HepG2 (cell line): ENCODE measurements around the gene PRR14. TPM values are rescaled to one million over a fixed set of nuclear protein-coding genes. Genes with fewer than 3 reads are reported as not detected.
A peak's percentile ranks its signal among the peaks of the same experiment; 100 is the strongest.

Source experiments
- AGO1 ChIP-seq: fragments of 200-400 bp; formaldehyde crosslinking; IDR thresholded peaks from 2 replicates; pipeline ENCODE4 v1.6.1; 2017; ENCODE audit warnings: mild to moderate bottlenecking, low read depth, low read length, moderate library complexity; ENCODE audit not compliant: poor library complexity, severe bottlenecking
- DR1 ChIP-seq: sonication (generic); formaldehyde crosslinking; IDR thresholded peaks from 2 replicates; pipeline ENCODE4 v1.8.0; 2021; ENCODE audit warnings: mild to moderate bottlenecking, missing genetic modification reagents, inconsistent platforms
- GLI4 ChIP-seq: sonication (generic); formaldehyde crosslinking; IDR thresholded peaks from 2 replicates; pipeline ENCODE4 v1.5.1; 2020; ENCODE audit warnings: missing genetic modification reagents, mild to moderate bottlenecking, moderate library complexity, borderline replicate concordance
- KDM3A ChIP-seq: IDR thresholded peaks from 2 replicates; pipeline ENCODE4 v1.6.1; 2018; ENCODE audit warnings: low read depth, missing compliant biosample characterization
- RAD51 ChIP-seq: fragments of 450-650 bp; IDR thresholded peaks from 2 replicates; pipeline ENCODE4 v1.6.1; 2016; ENCODE audit warnings: borderline replicate concordance
- SAP130 ChIP-seq: IDR thresholded peaks from 2 replicates; pipeline ENCODE4 v1.6.1; 2016; ENCODE audit warnings: low read depth
- ZNF572 ChIP-seq: sonication (generic); formaldehyde crosslinking; IDR thresholded peaks from 2 replicates; pipeline ENCODE4 v1.5.1; 2020; ENCODE audit warnings: mild to moderate bottlenecking, missing genetic modification reagents
- ZNF598 ChIP-seq: sonication (generic); formaldehyde crosslinking; IDR thresholded peaks from 2 replicates; pipeline ENCODE4 v1.5.1; 2020; ENCODE audit warnings: mild to moderate bottlenecking, missing genetic modification reagents, borderline replicate concordance
- polyA plus RNA-seq, 8 experiments: library from polyadenylated mRNA; depleted of rRNA in 3 of 8; stranded (reverse) in 7 of 8; unstranded in 1 of 8; fragments of >200 nt; fragmentation: Illumina TruSeq in 4 of 8; extraction: Trizol in 4 of 8; gene quantifications; 2 replicates each; pipeline versions ENCODE4 v1.2.1 to v1.2.3, GENCODE V29; 2011 to 2016; ENCODE audit warnings: low read depth in 4 of 8, missing spikeins in 1 of 8, mixed read lengths in 1 of 8; ENCODE audit not compliant: insufficient read depth in 1 of 8
- total RNA-seq, 5 experiments: library from RNA; depleted of rRNA; stranded (reverse); fragments of >200 nt; fragmentation: Illumina TruSeq; extraction: Trizol; gene quantifications; 2 replicates each; pipeline ENCODE4 v1.2.3, GENCODE V29; 2016; ENCODE audit warnings: low read depth in 1 of 5
- TF ChIP-seq, protein P1 (sequence below): sonication (generic); formaldehyde crosslinking; IDR thresholded peaks from 2 replicates; pipeline ENCODE4 v1.5.1; 2020; ENCODE audit warnings: mild to moderate bottlenecking, missing genetic modification reagents, borderline replicate concordance
- TF ChIP-seq, protein P2 (sequence below): sonication (generic); formaldehyde crosslinking; IDR thresholded peaks from 2 replicates; pipeline ENCODE4 v1.4.0; 2020; ENCODE audit warnings: missing genetic modification reagents
- TF ChIP-seq, protein P3 (sequence below): sonication (generic); formaldehyde crosslinking; IDR thresholded peaks from 2 replicates; pipeline ENCODE4 v1.5.0; 2020; ENCODE audit warnings: missing genetic modification reagents

The PRR14 gene
- total and polyA plus RNA-seq, 2 of the 13 experiments (the other 11 are each of a cell fraction or from before 2014, with no cell fraction given), result 8.4 to 11.0 TPM

DNA sequence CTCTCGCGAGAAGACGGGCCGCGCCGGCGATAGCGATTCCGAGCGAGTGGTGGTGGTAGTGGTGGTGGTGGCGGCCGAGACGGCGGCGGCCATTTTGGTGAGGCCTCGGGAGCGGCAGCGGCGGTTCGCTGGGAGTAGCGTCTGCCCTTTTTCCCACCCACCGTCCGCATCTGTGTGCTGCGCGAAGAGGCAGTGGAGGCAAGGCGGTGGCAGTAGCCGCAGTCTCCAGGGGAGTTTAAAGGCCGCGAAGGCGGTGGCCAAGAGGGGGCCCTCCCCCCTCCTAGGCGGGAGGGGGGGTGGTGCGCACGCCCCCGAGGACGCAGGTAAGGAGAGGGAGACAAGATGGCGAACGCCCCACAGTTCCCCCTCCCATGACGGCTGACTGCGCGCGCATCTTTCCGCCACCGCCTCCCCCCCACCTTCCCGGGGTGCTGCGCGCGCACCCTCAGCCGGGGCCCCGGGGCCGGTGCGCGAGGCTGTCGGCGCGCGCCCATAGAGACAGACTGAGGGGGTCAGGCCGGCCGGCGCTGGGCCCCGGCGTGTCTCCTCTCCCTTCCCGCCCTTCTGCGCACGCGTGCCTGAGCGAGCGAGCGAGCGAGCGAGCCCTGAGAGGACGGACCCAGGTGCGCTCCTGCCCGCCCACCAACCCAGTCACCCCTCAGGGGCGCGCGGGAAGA, 47.5 kb downstream of the PRR14 start (continued):
- TF ChIP-seq, protein P1, sequence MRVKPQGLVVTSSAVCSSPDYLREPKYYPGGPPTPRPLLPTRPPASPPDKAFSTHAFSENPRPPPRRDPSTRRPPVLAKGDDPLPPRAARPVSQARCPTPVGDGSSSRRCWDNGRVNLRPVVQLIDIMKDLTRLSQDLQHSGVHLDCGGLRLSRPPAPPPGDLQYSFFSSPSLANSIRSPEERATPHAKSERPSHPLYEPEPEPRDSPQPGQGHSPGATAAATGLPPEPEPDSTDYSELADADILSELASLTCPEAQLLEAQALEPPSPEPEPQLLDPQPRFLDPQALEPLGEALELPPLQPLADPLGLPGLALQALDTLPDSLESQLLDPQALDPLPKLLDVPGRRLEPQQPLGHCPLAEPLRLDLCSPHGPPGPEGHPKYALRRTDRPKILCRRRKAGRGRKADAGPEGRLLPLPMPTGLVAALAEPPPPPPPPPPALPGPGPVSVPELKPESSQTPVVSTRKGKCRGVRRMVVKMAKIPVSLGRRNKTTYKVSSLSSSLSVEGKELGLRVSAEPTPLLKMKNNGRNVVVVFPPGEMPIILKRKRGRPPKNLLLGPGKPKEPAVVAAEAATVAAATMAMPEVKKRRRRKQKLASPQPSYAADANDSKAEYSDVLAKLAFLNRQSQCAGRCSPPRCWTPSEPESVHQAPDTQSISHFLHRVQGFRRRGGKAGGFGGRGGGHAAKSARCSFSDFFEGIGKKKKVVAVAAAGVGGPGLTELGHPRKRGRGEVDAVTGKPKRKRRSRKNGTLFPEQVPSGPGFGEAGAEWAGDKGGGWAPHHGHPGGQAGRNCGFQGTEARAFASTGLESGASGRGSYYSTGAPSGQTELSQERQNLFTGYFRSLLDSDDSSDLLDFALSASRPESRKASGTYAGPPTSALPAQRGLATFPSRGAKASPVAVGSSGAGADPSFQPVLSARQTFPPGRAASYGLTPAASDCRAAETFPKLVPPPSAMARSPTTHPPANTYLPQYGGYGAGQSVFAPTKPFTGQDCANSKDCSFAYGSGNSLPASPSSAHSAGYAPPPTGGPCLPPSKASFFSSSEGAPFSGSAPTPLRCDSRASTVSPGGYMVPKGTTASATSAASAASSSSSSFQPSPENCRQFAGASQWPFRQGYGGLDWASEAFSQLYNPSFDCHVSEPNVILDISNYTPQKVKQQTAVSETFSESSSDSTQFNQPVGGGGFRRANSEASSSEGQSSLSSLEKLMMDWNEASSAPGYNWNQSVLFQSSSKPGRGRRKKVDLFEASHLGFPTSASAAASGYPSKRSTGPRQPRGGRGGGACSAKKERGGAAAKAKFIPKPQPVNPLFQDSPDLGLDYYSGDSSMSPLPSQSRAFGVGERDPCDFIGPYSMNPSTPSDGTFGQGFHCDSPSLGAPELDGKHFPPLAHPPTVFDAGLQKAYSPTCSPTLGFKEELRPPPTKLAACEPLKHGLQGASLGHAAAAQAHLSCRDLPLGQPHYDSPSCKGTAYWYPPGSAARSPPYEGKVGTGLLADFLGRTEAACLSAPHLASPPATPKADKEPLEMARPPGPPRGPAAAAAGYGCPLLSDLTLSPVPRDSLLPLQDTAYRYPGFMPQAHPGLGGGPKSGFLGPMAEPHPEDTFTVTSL (CRISPR knock-in tag), result 0 out of 2 replicates have a peak, but pooled peaks have one; percentile 9
- TF ChIP-seq, protein P2, sequence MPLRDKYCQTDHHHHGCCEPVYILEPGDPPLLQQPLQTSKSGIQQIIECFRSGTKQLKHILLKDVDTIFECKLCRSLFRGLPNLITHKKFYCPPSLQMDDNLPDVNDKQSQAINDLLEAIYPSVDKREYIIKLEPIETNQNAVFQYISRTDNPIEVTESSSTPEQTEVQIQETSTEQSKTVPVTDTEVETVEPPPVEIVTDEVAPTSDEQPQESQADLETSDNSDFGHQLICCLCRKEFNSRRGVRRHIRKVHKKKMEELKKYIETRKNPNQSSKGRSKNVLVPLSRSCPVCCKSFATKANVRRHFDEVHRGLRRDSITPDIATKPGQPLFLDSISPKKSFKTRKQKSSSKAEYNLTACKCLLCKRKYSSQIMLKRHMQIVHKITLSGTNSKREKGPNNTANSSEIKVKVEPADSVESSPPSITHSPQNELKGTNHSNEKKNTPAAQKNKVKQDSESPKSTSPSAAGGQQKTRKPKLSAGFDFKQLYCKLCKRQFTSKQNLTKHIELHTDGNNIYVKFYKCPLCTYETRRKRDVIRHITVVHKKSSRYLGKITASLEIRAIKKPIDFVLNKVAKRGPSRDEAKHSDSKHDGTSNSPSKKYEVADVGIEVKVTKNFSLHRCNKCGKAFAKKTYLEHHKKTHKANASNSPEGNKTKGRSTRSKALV, result no peak; the same call in 1 of the 2 replicates
- TF ChIP-seq, protein P3, sequence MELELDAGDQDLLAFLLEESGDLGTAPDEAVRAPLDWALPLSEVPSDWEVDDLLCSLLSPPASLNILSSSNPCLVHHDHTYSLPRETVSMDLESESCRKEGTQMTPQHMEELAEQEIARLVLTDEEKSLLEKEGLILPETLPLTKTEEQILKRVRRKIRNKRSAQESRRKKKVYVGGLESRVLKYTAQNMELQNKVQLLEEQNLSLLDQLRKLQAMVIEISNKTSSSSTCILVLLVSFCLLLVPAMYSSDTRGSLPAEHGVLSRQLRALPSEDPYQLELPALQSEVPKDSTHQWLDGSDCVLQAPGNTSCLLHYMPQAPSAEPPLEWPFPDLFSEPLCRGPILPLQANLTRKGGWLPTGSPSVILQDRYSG, result no peak
- TF ChIP-seq ZNF598 (CRISPR knock-in tag) (no peak), RAD51 (no peak), AGO1 (peak; percentile 95), KDM3A (peak; percentile 95; the same call in 1 of the 2 replicates), SAP130 (CRISPR knock-in tag) (peak; percentile 90), DR1 (CRISPR knock-in tag) (peak; percentile 79), GLI4 (CRISPR knock-in tag) (0 out of 2 replicates have a peak, but pooled peaks have one; percentile 68), ZNF572 (peak; percentile 12; the same call in 1 of the 2 replicates)
